Measurements from ENCODE around the gene ARAP1.

DNA sequence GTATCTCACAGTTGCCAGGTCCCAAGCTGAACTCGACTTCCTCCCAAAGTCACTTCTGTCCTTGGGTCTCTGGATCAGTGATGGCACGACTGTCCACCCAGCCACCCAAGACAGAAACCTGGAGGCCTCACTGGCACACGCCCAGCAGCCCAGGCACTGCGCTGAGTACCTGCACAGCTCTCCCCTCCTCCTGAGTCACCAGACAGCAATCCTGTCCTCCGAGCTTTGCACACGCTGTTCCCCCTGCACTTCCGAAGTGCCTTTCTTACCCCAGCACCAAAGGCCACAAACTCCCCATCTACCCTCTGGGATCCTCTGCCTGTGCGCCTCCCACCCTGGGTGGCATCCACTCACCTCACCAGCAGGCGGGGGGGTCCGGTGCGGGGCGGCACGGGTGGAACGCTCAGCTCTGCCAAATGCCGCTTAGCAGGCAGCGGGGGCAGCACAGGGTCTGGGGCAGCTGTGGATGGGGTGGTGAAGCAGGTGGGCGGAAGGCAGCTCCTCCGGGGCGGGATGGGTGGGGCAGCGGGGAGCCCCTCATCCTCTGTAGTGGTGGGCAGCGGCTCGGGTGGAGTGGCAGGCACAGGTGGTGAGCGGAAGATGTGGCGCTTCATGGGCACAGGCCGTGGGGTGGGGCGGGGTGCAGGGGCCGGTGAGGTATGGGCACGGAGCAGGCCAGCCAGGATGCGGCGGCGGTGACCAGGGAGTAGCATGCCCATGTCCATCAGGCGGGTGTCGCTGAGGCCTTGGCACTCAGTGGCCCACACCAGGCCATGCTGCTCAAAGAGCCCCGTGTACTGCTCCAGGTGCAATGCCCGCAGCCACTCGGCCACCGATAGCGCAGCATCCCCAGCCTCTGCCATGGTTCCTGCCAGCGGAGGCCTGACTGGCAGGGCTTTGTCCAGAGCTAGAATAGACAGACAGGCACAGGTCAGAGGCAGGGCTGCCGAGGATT is 25.7 kb downstream of the ARAP1 start:
- no peak for TF ChIP-seq YY1 (IDR thresholded peaks at IDR 0.05; ENCODE audit: insufficient read depth, insufficient read length)
- no peak for TF ChIP-seq ZNF274 (IDR thresholded peaks at IDR 0.05; ENCODE audit: low read depth, low read length)
- TF ChIP-seq SUZ12 (IDR thresholded peaks at IDR 0.05; ENCODE audit: extremely low read depth, insufficient read depth, insufficient read length), result no peak
